Loucy (cell line): ENCODE measurements around the gene IGSF22.

ENCODE experiments used
- CTCF ChIP-seq: fragments of 200-600 bp; sonication (generic); conservative IDR thresholded peaks from 2 replicates; pipeline ENCODE4 v1.5.1; 2014; ENCODE audit warnings: mild to moderate bottlenecking, antibody characterized with exemption, low read length
- EZH2phosphoT487 ChIP-seq: fragments of 200-600 bp; IDR thresholded peaks from 2 replicates; pipeline ENCODE4 v1.6.1; 2018; ENCODE audit warnings: antibody characterized with exemption, mild to moderate bottlenecking, moderate library complexity, borderline replicate concordance

GRCh38 chr11:18684267-18684666 lies 41.7 kb downstream of the IGSF22 start:
- TF ChIP-seq CTCF, result no peak
- TF ChIP-seq EZH2phosphoT487, result no peak
